GM12878 (cell line): ENCODE measurements around the gene SOX6. TPM values are rescaled to one million over a fixed set of nuclear protein-coding genes. Genes with fewer than 3 reads are reported as not detected.

Experiments
- ATAC-seq: fragments of 200-7000 bp; cut with Tn5 transposase; 3 replicates; pipeline ENCODE4 v1.9.1; 2020; ENCODE audit warnings: mild to moderate bottlenecking, moderate library complexity
- BruUV-seq: library from RNA; stranded (reverse); fragments of 400-500 nt; replicated peaks from 2 replicates; lab custom pipeline; 2021; lab: Mats Ljungman, UMichigan
- CTCF ChIA-PET: fragments of 300-600 bp; sonication (Branson Sonifier 250); formaldehyde crosslinking; extraction: SDS; loops from one replicate; lab custom pipeline; 2021; ENCODE audit warnings: inconsistent platforms; lab: Yijun Ruan, JAX
- POLR2A ChIA-PET: fragments of 350-600 bp; formaldehyde crosslinking; extraction: SDS; loops from one replicate; lab custom pipeline; 2021; ENCODE audit warnings: inconsistent platforms; lab: Charles Lee
- RAD21 ChIA-PET: fragments of 300-600 bp; sonication (Branson Sonifier 250); formaldehyde crosslinking; loops from one replicate; lab custom pipeline; 2023; ENCODE audit warnings: antibody characterized with exemption; ENCODE audit not compliant: unreplicated experiment; lab: Charles Lee
- SMC1A ChIA-PET: fragments of 300-600 bp; sonication (Branson Sonifier 250); formaldehyde crosslinking; loops from one replicate; lab custom pipeline; 2023; ENCODE audit not compliant: unreplicated experiment, uncharacterized antibody; lab: Charles Lee
- DNase-seq: peaks from one replicate; pipeline ENCODE4 v3.0.0-alpha.2; 2011; ENCODE audit warnings: low read depth, low spot score
- FAIRE-seq: peaks from 3 replicates; lab custom pipeline; 2011; peaks lifted over from hg19 to GRCh38; lab: Jason Lieb, UNC
- H2AFZ ChIP-seq: 2 replicates; pipeline ENCODE4 v1.6.0; 2011; ENCODE audit warnings: low read depth, low read length, control low read depth; ENCODE audit not compliant: control insufficient read depth
- H3K27ac ChIP-seq: 2 replicates; pipeline ENCODE4 v1.5.1; 2011; ENCODE audit warnings: control low read depth; ENCODE audit not compliant: control insufficient read depth, insufficient read depth
- H3K27me3 ChIP-seq, 2 experiments: replicated peaks in 1 of 2; 2 replicates each; pipeline versions ENCODE4 v1.6.0 to v1.6.1; 2011; ENCODE audit warnings: low read length in 1 of 2; ENCODE audit not compliant: control insufficient read depth in 2 of 2, insufficient read depth in 2 of 2
- H3K36me3 ChIP-seq, 2 experiments: 2 replicates each; pipeline ENCODE4 v1.5.1; 2011; ENCODE audit warnings: low read length in 1 of 2; ENCODE audit not compliant: control insufficient read depth in 2 of 2, insufficient read depth in 2 of 2
- H3K4me1 ChIP-seq: 2 replicates; pipeline ENCODE4 v1.6.1; 2011; ENCODE audit warnings: mild to moderate bottlenecking, low read length, moderate library complexity, mixed read lengths; ENCODE audit not compliant: control insufficient read depth, insufficient read depth
- H3K4me2 ChIP-seq: 2 replicates; pipeline ENCODE4 v1.6.0; 2011; ENCODE audit warnings: control low read depth; ENCODE audit not compliant: control insufficient read depth, insufficient read depth
- H3K4me3 ChIP-seq: fragments of 200-600 bp; sonication (generic); 2 replicates; pipeline ENCODE4 v1.5.1; 2016
- H3K79me2 ChIP-seq: 2 replicates; pipeline ENCODE4 v1.6.0; 2011; ENCODE audit warnings: low read length; ENCODE audit not compliant: control insufficient read depth, insufficient read depth
- H3K9ac ChIP-seq: 2 replicates; pipeline ENCODE4 v1.8.0; 2011; ENCODE audit warnings: low read length, control low read depth, mixed read lengths; ENCODE audit not compliant: control insufficient read depth, insufficient read depth
- H3K9me3 ChIP-seq: replicated peaks from 3 replicates; pipeline ENCODE4 v1.5.1; 2011; ENCODE audit warnings: mild to moderate bottlenecking, low read length; ENCODE audit not compliant: control insufficient read depth, insufficient read depth
- H4K20me1 ChIP-seq: 2 replicates; pipeline ENCODE4 v1.6.0; 2011; ENCODE audit not compliant: control insufficient read depth, insufficient read depth
- BACH1 ChIP-seq: fragments of 450-650 bp; IDR thresholded peaks from 2 replicates; pipeline ENCODE4 v1.6.1; 2017; ENCODE audit warnings: mild to moderate bottlenecking, borderline replicate concordance
- BCL11A ChIP-seq: IDR thresholded peaks from 2 replicates; pipeline ENCODE4 v1.6.1; 2011; ENCODE audit warnings: low read depth, low read length
- GABPA ChIP-seq: IDR thresholded peaks from 2 replicates; pipeline ENCODE4 v1.6.1; 2014; ENCODE audit warnings: antibody characterized with exemption, low read depth, mild to moderate bottlenecking, inconsistent platforms
- JUND ChIP-seq: IDR thresholded peaks from 2 replicates; pipeline ENCODE4 v1.6.1; 2012; ENCODE audit warnings: low read depth, mild to moderate bottlenecking, low read length, improper control_type of control experiment, moderate library complexity
- LARP7 ChIP-seq: fragments of 450-650 bp; IDR thresholded peaks from 2 replicates; pipeline ENCODE4 v1.6.1; 2017; ENCODE audit warnings: mild to moderate bottlenecking
- POLR2AphosphoS2 ChIP-seq: IDR thresholded peaks from 2 replicates; pipeline ENCODE4 v1.6.1; 2011; ENCODE audit warnings: low read depth, mild to moderate bottlenecking, low read length, improper control_type of control experiment, moderate library complexity
- POLR2AphosphoS5 ChIP-seq: IDR thresholded peaks from 2 replicates; pipeline ENCODE4 v1.6.1; 2011; ENCODE audit warnings: mild to moderate bottlenecking, low read length, inconsistent platforms
- RAD51 ChIP-seq: fragments of 450-650 bp; IDR thresholded peaks from 2 replicates; pipeline ENCODE4 v1.6.1; 2016; ENCODE audit warnings: moderate library complexity, mild to moderate bottlenecking, inconsistent platforms
- RB1 ChIP-seq: fragments of 450-650 bp; formaldehyde crosslinking; IDR thresholded peaks from 2 replicates; pipeline ENCODE4 v1.6.1; 2017; ENCODE audit warnings: mild to moderate bottlenecking, borderline replicate concordance
- SPI1 ChIP-seq: IDR thresholded peaks from 2 replicates; pipeline ENCODE4 v1.6.1; 2011; ENCODE audit warnings: low read depth, mild to moderate bottlenecking, low read length, moderate library complexity, borderline replicate concordance; ENCODE audit not compliant: insufficient read depth
- STAT1 ChIP-seq: fragments of 450-650 bp; conservative IDR thresholded peaks from 2 replicates; pipeline ENCODE4 v1.6.1; 2014; ENCODE audit warnings: antibody characterized with exemption, mild to moderate bottlenecking
- STAT3 ChIP-seq: IDR thresholded peaks from 2 replicates; pipeline ENCODE4 v1.6.1; 2011; ENCODE audit warnings: low read depth, low read length, improper control_type of control experiment
- TCF3 ChIP-seq: IDR thresholded peaks from 2 replicates; pipeline ENCODE4 v1.6.1; 2012; ENCODE audit warnings: low read depth, mild to moderate bottlenecking, low read length, borderline replicate concordance; ENCODE audit not compliant: insufficient read depth
- WRNIP1 ChIP-seq: IDR thresholded peaks from 2 replicates; pipeline ENCODE4 v1.6.1; 2011; ENCODE audit warnings: low read depth, low read length, improper control_type of control experiment, borderline replicate concordance
- ZNF274 ChIP-seq: IDR thresholded peaks from one replicate; pipeline ENCODE4 v1.8.0; 2011; ENCODE audit not compliant: insufficient read length, insufficient read depth
- ZSCAN29 ChIP-seq: fragments of 450-650 bp; IDR thresholded peaks from 2 replicates; pipeline ENCODE4 v1.6.1; 2017; ENCODE audit warnings: mild to moderate bottlenecking, moderate library complexity
- ZZZ3 ChIP-seq: IDR thresholded peaks from 2 replicates; pipeline ENCODE4 v1.6.1; 2011; ENCODE audit warnings: low read depth; ENCODE audit not compliant: control insufficient read depth, insufficient read length
- WGBS: methylation state at CpG from one replicate; pipeline ENCODE4 v1.1.6; 2016; ENCODE audit warnings: low lambda C conversion rate; ENCODE audit not compliant: insufficient replicate concordance, insufficient coverage; ENCODE audit errors: missing lambda C conversion rate; 5-methylcytosine and 5-hydroxymethylcytosine counted together
- in situ Hi-C: fragments of 300-500 bp; cut with MboI; formaldehyde crosslinking; loops from 9 replicates; pipeline ENCODE4 v1.14.3; 2018; ENCODE audit warnings: mixed read lengths
- intact Hi-C: fragments of 100-400 bp; cut with micrococcal nuclease; formaldehyde crosslinking; loops from one replicate; pipeline ENCODE4 v1.14.2; 2022; ENCODE audit not compliant: unreplicated experiment
- polyA plus RNA-seq, 11 experiments: library from polyadenylated mRNA; depleted of rRNA in 4 of 11; unstranded in 6 of 11; stranded (reverse) in 5 of 11; fragments of >200 nt; fragmentation: Nextera tagmentation in 4 of 11; fragmentation: Illumina TruSeq in 1 of 11; extraction: Ambion mirVana in 4 of 11; extraction: Trizol in 1 of 11; gene quantifications; 1 replicate in 1 of 11; 2 replicates in 10 of 11; pipeline versions ENCODE4 v1.2.1 to v1.2.3, GENCODE V29; 2011 to 2016; ENCODE audit warnings: inconsistent platforms in 2 of 11, missing spikeins in 2 of 11, low read depth in 1 of 11
- total RNA-seq, 4 experiments: library from RNA; depleted of rRNA in 3 of 4; stranded (reverse); fragments of >200 nt in 3 of 4; fragmentation: Illumina TruSeq in 1 of 4; extraction: Trizol in 1 of 4; gene quantifications; 2 replicates each; pipeline versions ENCODE4 v1.2.1 to v1.2.3, GENCODE V29; 2013 to 2021

The SOX6 gene
- total and polyA plus RNA-seq, 10 of the 15 experiments (the other 5 are each of a cell fraction or from before 2014, with no cell fraction given), result 0.03 to 0.71 (median 0.29) TPM; not detected in 4

GRCh38 chr11:16225623-16226022 lies 130.7 kb downstream of the SOX6 start:
- Histone ChIP-seq H3K4me3 (no peak overlapping the region), H3K79me2 (no peaks in the 10 kb centered on the region), H2AFZ (no peak overlapping the region), H3K27ac (no peak overlapping the region), H3K36me3 (no peaks in the 10 kb centered on the region), H3K9me3 (no peaks in the 10 kb centered on the region), H3K4me2 (no peak overlapping the region), H4K20me1 (no peaks in the 10 kb centered on the region), H3K27me3 (no peaks in the 10 kb centered on the region), H3K9ac (no peak overlapping the region), H3K4me1 (no peaks in the 10 kb centered on the region)
- POLR2A ChIA-PET, result no interaction called here
- RAD21 ChIA-PET, result no interaction called here
- 0% methylated on average over 1 of the region's 1 CpG for WGBS
- no peak for ATAC-seq
- DNase-seq, result no peak
- no peak for TF ChIP-seq ZSCAN29
- TF ChIP-seq STAT3, result no peak
- no peak for TF ChIP-seq SPI1
- no peak for TF ChIP-seq RAD51
- no peak for TF ChIP-seq POLR2AphosphoS5
- no peak for TF ChIP-seq LARP7
- intact Hi-C loops (no loop called here), in situ Hi-C loops (no loop called here)
- BruUV-seq, result no TSS peak
- no peak for FAIRE-seq
- SMC1A ChIA-PET, result no interaction called here
- CTCF ChIA-PET, result no interaction called here

- Histone ChIP-seq H2AFZ (no peak overlapping the region), H3K36me3 (no peaks in the 10 kb centered on the region), H4K20me1 (no peaks in the 10 kb centered on the region)
- POLR2A ChIA-PET, result no interaction called here
- DNase-seq, result no peak
- TF ChIP-seq ZNF274 (no peak), STAT1 (no peak), BACH1 (no peak), BCL11A (no peak), RB1 (no peak), WRNIP1 (no peak), ZZZ3 (no peak), GABPA (no peak), TCF3 (no peak), JUND (no peak), POLR2AphosphoS2 (no peak)
- TF ChIP-seq, all 136 proteins: peak for 0
- ATAC-seq (no peak), FAIRE-seq (no peak)
- intact Hi-C loops, result no loop called here
- H3K79me2 ChIP-seq, result no peaks in the 10 kb centered on the region
- no peaks in the 10 kb centered on the region for H3K4me1 ChIP-seq
- in situ Hi-C loops, result no loop called here
- no peak overlapping the region for H3K27ac ChIP-seq
- no TSS peak for BruUV-seq
- no peak overlapping the region for H3K9ac ChIP-seq
- no peaks in the 10 kb centered on the region for H3K9me3 ChIP-seq
- ChIA-PET CTCF (no interaction called here), SMC1A (interaction anchor here (0.7 kb wide), 1 partner anchor 11 kb away, joined by 3 read pairs; no protein-coding TSS in a partner anchor), RAD21 (no interaction called here)
- H3K27me3 ChIP-seq, result no peaks in the 10 kb centered on the region
- WGBS, result 0% methylated on average over 1 of the region's 1 CpG
- no peak overlapping the region for H3K4me3 ChIP-seq
- no peak overlapping the region for H3K4me2 ChIP-seq
These were observed 132.8 kb downstream of the SOX6 start for GRCh38 chr11:16223558-16223957.
